H54 (cell line): ENCODE measurements around the gene DGKB.
A peak's percentile ranks its signal among the peaks of the same experiment; 100 is the strongest.

ENCODE experiments used
- DNase-seq: peaks from one replicate; pipeline ENCODE4 v3.0.0; 2011; ENCODE audit warnings: low spot score, mixed read lengths; ENCODE audit not compliant: insufficient read length
- FAIRE-seq: peaks from 3 replicates; lab custom pipeline; 2011; peaks lifted over from hg19 to GRCh38; lab: Jason Lieb, UNC
- POLR2A ChIP-seq: IDR thresholded peaks from 2 replicates; pipeline ENCODE4 v1.6.1; 2011; ENCODE audit warnings: low read depth, mild to moderate bottlenecking, low read length

The DGKB gene

GRCh38 chr7:14892961-14893360, 9.6 kb downstream of the DGKB start:
- DNase-seq, result no peak
- no peak for TF ChIP-seq POLR2A
- peak; percentile 95 for FAIRE-seq

GRCh38 chr7:14891289-14891688, 11.3 kb downstream of the DGKB start:
- peak; percentile 33 for FAIRE-seq
- no peak for TF ChIP-seq POLR2A
- DNase-seq, result no peak

DNA sequence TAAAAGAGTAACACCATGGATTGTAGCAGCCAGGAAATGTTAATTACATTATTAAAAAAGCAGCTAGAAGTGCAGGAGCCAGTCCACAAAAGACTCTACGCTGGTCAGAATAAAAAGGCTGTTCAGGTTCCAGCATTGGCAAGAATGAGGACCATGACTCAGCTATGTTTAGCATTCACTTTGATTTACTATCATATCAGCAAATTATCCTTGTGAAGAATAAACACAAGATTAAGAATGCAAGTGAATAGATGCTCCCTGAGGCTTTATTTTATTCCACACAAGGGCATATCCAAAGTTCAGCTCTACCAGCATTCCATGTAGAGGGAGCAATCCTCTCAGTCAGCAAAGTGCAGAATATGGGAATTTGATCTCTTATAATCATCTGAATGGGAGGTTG, 13.6 kb downstream of the DGKB start:
- FAIRE-seq, result peak; percentile 76
- TF ChIP-seq POLR2A, result no peak
- no peak for DNase-seq

GRCh38 chr7:14886533-14886932, 16.0 kb downstream of the DGKB start:
- FAIRE-seq (peak; percentile 82), DNase-seq (no peak)
- no peak for TF ChIP-seq POLR2A

- no peak for TF ChIP-seq POLR2A
- peak; percentile 58 for FAIRE-seq
These were observed 26.5 kb downstream of the DGKB start for GRCh38 chr7:14875941-14876587.

DNA sequence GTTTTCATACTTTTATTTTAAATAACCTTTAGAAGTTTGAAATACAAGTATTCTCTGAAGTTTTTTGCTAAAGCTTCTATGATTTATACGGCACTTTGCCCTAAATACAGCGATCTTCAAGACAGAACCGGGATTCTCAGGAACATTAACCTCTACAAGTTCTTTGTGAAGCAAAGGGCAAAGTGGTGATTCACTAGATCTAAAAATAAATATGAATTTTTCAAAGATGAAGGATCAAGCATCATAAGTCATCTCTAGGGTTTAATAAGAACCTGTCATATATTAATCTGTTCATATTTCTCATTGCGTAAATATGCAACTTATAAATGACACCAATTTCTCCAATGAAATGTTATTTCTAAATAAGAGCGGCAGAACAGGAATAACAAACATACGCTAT, 30.7 kb downstream of the DGKB start:
- DNase-seq (no peak), FAIRE-seq (no peak)
- TF ChIP-seq POLR2A, result no peak

More at GRCh38 chr7:14875941-14876587, 26.5 kb downstream of the DGKB start:
- DNase-seq, result no peak

- DNase-seq (no peak), FAIRE-seq (no peak)
- TF ChIP-seq POLR2A, result no peak
These were observed 32.2 kb downstream of the DGKB start for GRCh38 chr7:14870394-14870793.

DNA sequence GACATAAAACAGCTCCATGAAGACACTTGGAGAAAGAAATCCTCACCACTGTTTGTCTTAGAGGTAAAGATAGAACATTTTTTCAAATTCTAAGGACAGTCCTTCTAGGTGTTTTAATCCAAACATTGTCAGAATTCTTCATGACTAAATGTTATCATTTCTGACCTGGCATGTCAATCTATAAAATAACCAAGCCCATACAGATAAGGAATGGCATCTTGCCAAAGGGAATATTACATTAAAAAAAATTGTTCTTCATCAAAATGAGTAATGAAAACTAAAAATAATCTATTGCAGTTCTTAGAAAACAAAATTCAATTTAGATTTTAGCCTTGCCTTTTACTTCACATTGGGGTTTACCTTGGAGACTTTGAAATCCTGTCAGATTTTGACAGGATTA, 33.6 kb downstream of the DGKB start:
- DNase-seq (no peak), FAIRE-seq (peak; percentile 55)
- no peak for TF ChIP-seq POLR2A

DNA sequence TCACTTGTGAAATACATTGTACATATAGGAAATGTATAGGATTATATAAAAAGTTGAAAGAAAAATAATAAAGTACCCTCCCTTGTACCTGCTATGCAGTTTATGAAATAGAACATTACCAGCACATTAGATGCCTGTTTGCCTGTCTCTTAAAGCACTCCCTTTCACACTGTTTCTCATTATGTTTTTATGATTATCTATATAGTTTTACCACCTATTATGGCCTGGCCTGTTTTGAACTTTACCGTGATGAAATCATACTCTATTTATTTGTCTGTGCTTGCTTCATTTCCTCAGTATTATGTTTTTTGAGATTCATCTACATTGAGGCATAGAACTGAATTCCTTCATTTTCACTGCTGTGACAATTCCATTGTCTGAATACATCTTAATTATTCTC, 41.1 kb downstream of the DGKB start:
- no peak for DNase-seq
- no peak for FAIRE-seq
- no peak for TF ChIP-seq POLR2A

DNA sequence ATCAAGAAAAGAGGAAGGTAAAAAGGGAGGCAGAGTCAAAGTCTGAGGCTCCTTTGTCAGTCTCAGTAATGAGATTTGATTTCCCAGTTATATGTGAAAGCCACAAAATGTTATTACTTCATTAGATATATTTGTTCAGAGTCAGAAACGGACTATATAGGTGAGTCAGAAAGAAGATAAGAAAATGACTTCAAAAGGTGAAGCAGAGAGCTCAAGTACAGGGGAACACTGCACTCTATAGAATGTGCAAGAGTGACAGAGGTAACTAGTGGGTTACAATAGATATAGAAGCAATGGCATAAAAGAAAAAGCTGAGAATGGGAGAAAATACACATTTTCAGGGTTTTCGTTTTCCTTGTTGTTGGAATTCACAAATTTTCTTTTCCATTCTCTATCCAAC, 43.3 kb downstream of the DGKB start:
- FAIRE-seq, result no peak
- no peak for TF ChIP-seq POLR2A
- no peak for DNase-seq

DNA sequence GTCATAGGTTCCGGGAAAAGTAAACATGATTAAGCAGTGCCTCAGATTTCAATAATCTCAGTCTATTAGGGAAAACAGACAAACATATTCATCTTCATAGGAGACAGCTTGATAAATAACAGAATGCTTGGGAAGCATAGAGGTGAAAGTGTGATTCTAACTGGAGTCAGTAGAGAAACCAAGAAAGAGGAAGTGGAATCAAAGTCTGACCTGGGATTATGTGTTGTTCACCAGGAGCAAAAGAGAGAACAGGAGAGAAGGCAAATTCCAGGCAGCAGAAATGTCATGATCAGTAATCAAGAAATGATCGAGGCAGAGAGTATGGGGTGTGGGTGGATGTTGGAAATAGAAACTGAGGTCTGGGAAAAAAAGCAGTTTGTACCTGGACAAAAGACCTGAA, 43.7 kb downstream of the DGKB start:
- DNase-seq (no peak), FAIRE-seq (peak; percentile 93)
- no peak for TF ChIP-seq POLR2A

DNA sequence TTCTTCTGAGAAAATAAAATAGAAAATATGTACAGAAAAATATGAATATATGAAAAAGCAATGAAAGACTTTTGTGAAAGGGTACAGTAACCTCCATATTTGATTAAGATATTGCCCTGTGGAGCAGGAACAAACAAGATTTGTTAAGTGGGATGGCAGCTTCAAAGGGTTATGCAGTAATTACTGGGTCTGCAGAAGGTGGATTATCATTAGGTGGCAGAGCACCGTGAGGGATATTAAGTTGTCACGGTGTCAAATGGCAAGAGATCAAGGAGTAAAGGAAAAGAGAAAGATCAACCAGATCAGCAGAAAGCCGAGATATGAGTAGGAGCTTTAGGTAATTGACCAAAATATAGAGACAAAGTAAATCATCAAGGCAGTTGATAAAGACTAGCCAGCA, 44.1 kb downstream of the DGKB start:
- DNase-seq (no peak), FAIRE-seq (no peak)
- TF ChIP-seq POLR2A, result no peak

DNA sequence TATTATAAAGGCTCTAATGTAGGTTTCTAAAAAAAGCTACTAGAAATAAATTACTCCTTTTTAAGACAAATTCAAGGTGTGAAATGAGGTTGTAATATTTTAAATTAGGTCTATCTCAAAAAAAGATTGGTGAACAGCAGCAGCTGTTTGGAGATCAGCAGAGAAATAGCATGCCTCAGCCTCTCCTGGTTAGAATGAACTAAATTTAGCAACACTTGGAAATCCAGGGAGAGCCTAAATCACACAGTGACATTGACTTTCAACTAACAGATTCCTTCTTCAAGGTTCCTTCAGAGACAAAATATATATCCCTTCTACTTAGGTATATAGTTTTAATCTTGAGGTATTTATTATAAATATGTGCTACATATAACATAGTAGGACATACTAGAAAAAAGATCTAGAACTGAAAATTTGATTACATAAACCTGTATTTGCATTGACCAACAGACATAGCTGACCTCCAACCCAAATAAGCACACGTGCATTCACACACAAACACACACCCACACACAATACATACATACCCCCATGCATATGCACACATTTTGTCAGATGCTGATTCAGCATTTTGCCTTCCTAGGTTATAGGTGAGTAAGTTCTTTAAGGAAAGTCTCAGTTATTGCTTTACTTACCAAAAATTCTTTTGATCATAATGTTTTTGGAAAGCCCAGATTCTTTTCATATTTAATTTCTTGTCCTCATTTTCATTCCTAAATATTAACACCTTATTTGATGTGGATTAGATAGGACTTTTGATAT, 47.3 kb downstream of the DGKB start:
- FAIRE-seq (peak; percentile 76), DNase-seq (no peak)
- no peak for TF ChIP-seq POLR2A

GRCh38 chr7:14854471-14854870, 48.1 kb downstream of the DGKB start:
- no peak for TF ChIP-seq POLR2A
- FAIRE-seq (no peak), DNase-seq (no peak)

GRCh38 chr7:14851610-14852009, 50.9 kb downstream of the DGKB start:
- no peak for DNase-seq
- no peak for TF ChIP-seq POLR2A
- peak; percentile 93 for FAIRE-seq
